Measurements from ENCODE around the gene GLT8D2. TPM values are rescaled to one million over a fixed set of nuclear protein-coding genes. Genes with fewer than 3 reads are reported as not detected.
A peak's percentile ranks its signal among the peaks of the same experiment; 100 is the strongest.

The GLT8D2 gene
- total RNA-seq, 1 experiment from 2014 or later, result 3.8 TPM

DNA sequence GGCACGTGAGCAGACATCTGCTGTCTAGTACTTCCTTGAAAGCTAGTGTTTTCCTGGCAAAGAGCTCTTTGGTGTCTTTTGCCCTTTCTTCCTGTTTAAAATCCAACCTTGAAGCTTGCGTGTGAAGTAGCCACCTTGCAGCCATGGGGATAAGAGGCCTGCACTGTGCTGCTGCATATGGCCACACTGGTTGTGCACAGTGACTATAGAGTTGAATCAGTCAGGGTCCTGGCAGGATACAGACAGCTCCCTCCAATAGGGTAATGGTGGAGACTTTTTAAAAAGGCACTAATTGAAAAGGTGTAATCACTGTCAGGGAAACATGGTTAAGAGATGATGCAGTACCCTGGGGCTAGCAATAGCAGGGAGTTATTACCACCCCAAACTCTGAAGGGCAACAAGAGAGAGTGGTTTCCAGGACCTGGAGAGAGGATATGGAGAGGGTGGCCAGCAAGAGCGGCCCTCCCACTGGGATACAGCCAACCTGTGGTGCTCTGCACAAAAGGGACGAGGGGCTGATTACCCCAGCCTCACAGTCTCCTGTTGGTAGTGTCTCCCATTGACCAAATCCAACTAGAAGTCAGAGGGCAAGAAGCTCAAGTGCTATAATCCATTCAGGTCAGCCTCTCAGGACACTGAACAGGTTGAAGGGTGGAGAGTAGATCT is 4.8 kb upstream of the GLT8D2 start:
- Histone ChIP-seq H3K4me1 (ENCODE audit: insufficient read depth, low read length) (peaks cover 3% of the 10 kb centered on the region; the same call in 1 of the 2 replicates), H2AK5ac (ENCODE audit: insufficient read length, low read length) (no peak overlapping the region), H2BK12ac (ENCODE audit: insufficient read length, low read depth, low read length) (no peak overlapping the region), H2BK15ac (ENCODE audit: low read depth, low read length) (no peak overlapping the region), H3K9ac (ENCODE audit: extremely low read depth, insufficient read length, low read length) (no peak overlapping the region), H4K5ac (ENCODE audit: insufficient read length, low read depth, low read length) (no peak overlapping the region), H2BK20ac (ENCODE audit: low read depth, low read length, poor library complexity, severe bottlenecking) (no peak overlapping the region), H3K23ac (ENCODE audit: insufficient read length, low read depth, low read length) (no peak overlapping the region), H3K14ac (ENCODE audit: insufficient read depth, low read length) (no peak overlapping the region), H2BK5ac (ENCODE audit: insufficient read length, low read length) (no peak overlapping the region), H3K4ac (ENCODE audit: low read depth, low read length) (no peak overlapping the region), H3K23me2 (ENCODE audit: insufficient read length, low read depth, low read length, poor library complexity, severe bottlenecking) (peaks cover 4% of the 10 kb centered on the region), H4K8ac (replicated peaks; ENCODE audit: insufficient read length, low read depth, low read length) (no peak overlapping the region), H2BK120ac (ENCODE audit: low read depth, low read length, poor library complexity, severe bottlenecking) (no peak overlapping the region), H3K79me1 (ENCODE audit: insufficient read depth, low read depth, low read length, poor library complexity, severe bottlenecking) (no peaks in the 10 kb centered on the region), H2AFZ (ENCODE audit: low read length) (peak overlapping the region; percentile 96), H3K4me2 (ENCODE audit: insufficient read depth, insufficient read length, low read length) (peak overlapping the region; percentile 11), H4K20me1 (ENCODE audit: control insufficient read depth, insufficient read depth, insufficient read length) (no peaks in the 10 kb centered on the region), H3T11ph (ENCODE audit: low read length) (no peak overlapping the region), H3K18ac (ENCODE audit: insufficient read length, low read depth, low read length) (peak overlapping the region; percentile 66), H3K56ac (ENCODE audit: insufficient read length, low read depth, low read length) (no peak overlapping the region), H3K27ac (ENCODE audit: insufficient read length, low read depth, low read length) (no peak overlapping the region), H3K9me3 (ENCODE audit: control insufficient read depth, low read depth, low read length) (no peaks in the 10 kb centered on the region), H4K91ac (ENCODE audit: insufficient read length, low read depth, low read length) (no peak overlapping the region), H3K79me2 (ENCODE audit: insufficient read depth, low read length) (no peaks in the 10 kb centered on the region), H3K27me3 (ENCODE audit: insufficient read depth, low read length) (no peaks in the 10 kb centered on the region)
- peak overlapping the region; percentile 92 to 99 (median 97); a peak in 6 of 7 replicates for H3K27ac Mint-ChIP-seq
- TF ChIP-seq, protein P1, sequence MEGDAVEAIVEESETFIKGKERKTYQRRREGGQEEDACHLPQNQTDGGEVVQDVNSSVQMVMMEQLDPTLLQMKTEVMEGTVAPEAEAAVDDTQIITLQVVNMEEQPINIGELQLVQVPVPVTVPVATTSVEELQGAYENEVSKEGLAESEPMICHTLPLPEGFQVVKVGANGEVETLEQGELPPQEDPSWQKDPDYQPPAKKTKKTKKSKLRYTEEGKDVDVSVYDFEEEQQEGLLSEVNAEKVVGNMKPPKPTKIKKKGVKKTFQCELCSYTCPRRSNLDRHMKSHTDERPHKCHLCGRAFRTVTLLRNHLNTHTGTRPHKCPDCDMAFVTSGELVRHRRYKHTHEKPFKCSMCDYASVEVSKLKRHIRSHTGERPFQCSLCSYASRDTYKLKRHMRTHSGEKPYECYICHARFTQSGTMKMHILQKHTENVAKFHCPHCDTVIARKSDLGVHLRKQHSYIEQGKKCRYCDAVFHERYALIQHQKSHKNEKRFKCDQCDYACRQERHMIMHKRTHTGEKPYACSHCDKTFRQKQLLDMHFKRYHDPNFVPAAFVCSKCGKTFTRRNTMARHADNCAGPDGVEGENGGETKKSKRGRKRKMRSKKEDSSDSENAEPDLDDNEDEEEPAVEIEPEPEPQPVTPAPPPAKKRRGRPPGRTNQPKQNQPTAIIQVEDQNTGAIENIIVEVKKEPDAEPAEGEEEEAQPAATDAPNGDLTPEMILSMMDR (conservative IDR thresholded peaks at IDR 0.05), result no peak
- peaks cover 26 to 30% of the 10 kb centered on the region in 2 experiments for H3K4me1 Mint-ChIP-seq
- H3K36me3 Mint-ChIP-seq (ENCODE audit: insufficient read depth in 1 of 3, low read depth in 3 of 3), result no peaks in the 10 kb centered on the region
- no CpG with 5 or more reads among the region's 4 CpGs for WGBS (ENCODE audit: extremely low coverage, insufficient read length, low lambda C conversion rate)
- no peaks in the 10 kb centered on the region for H3K9me3 Mint-ChIP-seq
- DNase-seq, result peak; percentile 69
- peaks cover 12% of the 10 kb centered on the region for H3K27me3 Mint-ChIP-seq (ENCODE audit: low read depth)
- peak overlapping the region in 1 of 2 experiments; percentile 29; a peak in 1 of 5 replicates for H3K4me3 Mint-ChIP-seq

Measured in H9 (cell line).